ENCODE results near the gene GFER. TPM values are rescaled to one million over a fixed set of nuclear protein-coding genes. Genes with fewer than 3 reads are reported as not detected.
A peak's percentile ranks its signal among the peaks of the same experiment; 100 is the strongest.

Gene GFER
- total RNA-seq, 1 donor: 8.6 TPM

DNA sequence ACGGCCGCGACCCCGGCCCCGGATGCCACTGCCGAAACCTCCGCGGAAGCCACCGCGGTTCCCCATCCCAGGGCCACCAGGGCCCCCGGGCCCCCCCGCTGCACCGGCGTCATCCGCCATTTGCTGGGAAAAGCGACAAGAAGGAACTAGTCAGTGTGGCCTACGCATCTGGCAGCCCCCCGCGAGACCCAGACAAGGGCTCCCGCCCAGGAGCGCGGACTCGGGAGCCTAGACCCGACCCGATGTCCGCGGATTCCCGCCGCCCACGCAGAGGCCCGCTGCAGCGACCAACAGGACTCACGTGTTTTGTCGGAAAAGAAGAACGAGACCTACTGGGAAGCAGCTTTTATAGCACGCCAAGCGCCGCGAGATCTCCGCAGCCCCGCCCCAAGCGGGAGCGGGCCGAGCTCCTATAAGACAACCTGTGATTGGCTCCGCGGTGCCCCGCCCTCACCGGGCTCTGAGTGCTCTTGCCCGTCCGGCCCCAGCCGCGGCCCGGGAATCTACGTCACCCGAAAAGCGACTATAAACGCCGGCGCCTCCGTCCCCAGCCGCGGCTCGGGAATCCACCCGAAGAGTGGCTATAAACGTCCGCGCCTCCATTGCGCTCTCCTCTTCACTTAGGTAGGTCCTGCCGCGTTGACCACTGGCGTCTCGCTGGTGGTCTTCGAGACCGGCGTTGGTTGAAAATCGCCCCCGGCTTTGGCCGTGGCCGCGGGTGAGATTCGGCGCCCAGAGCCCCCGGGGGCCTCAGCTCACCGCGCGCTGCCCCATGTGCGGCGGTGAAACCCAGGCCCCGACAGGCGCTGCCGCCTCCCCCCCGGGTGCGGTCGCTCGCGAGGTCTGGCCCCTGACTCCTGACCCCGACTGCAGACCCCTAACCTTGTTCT lies 19.2 kb upstream of the GFER start, which contains the start of gene RPS2:
Gene RPS2, minus strand, starts transcription at position 321 of the 890 bp plus-strand sequence. Its CDS starts 201 bp downstream, at position 120.
- TF ChIP-seq, protein P1, sequence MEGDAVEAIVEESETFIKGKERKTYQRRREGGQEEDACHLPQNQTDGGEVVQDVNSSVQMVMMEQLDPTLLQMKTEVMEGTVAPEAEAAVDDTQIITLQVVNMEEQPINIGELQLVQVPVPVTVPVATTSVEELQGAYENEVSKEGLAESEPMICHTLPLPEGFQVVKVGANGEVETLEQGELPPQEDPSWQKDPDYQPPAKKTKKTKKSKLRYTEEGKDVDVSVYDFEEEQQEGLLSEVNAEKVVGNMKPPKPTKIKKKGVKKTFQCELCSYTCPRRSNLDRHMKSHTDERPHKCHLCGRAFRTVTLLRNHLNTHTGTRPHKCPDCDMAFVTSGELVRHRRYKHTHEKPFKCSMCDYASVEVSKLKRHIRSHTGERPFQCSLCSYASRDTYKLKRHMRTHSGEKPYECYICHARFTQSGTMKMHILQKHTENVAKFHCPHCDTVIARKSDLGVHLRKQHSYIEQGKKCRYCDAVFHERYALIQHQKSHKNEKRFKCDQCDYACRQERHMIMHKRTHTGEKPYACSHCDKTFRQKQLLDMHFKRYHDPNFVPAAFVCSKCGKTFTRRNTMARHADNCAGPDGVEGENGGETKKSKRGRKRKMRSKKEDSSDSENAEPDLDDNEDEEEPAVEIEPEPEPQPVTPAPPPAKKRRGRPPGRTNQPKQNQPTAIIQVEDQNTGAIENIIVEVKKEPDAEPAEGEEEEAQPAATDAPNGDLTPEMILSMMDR (IDR thresholded peaks at IDR 0.05; ENCODE audit: insufficient read depth, low read length): no peak
- DNase-seq (ENCODE audit: low read depth): peak; percentile 99
- H3K4me3 ChIP-seq (ENCODE audit: low read depth, low read length): peak within 1 kb of the TSS; percentile 92

DNA sequence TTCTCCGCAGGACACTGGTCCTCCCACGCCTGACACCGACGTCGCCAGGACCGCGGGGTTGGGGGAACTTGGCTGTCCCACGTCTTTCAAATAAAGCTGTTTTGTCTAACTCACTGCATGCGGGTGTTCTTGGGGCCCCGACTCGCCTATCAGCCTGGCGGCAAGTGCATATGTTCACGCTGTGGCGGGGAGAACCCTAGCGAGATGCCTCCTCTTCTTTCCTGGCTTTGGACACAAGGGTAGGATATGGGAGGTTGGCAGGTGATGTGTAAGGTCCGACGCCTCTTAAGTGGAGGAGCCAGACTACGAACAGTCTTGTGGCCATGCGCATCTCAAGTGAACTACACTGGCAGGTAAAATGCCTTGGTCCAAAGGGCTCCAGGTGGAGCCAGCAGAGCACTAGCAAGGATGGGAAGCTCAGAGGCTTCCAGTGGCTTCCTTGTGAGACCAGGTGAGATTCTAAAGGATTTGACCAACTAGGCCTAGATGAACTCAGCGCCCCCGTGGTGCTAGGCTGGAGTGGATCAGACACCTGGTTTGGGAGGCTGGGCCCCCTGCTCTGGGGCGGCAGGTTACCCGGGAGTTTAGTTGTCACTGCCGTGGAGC lies 18.5 kb upstream of the GFER start:
- DNase-seq (ENCODE audit: low read depth): no peak
- H3K4me3 ChIP-seq (ENCODE audit: low read depth, low read length): peak overlapping the region; percentile 92
- TF ChIP-seq, protein P1 (IDR thresholded peaks at IDR 0.05; ENCODE audit: insufficient read depth, low read length): no peak

DNA sequence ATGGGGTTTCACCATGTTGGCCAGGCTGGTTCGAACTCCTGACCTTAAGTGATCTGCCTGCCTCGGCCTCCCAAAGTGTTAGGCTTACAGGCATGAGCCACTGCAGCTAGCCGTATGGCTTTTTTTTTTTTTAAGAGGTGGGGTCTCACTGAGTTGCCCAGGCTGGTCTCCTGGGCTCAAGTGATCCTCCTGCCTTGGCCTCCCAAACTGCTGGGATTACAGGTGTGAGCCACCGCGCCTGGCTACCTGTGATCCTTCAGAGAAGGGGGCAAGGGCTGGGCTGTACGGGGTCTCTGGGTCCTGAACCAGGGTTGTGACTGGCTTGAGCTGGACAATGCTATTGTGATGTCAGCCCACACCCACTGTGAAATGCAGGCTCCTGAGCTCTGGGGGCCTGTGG lies 17.5 kb upstream of the GFER start, which contains the start of gene RNF151:
Gene RNF151, plus strand, starts transcription at position 397 of the 400 bp plus-strand sequence. CDS start 26 bp downstream, outside the sequence.
- no peak for DNase-seq (ENCODE audit: low read depth)
- TF ChIP-seq, protein P1 (IDR thresholded peaks at IDR 0.05; ENCODE audit: insufficient read depth, low read length): no peak
- H3K4me3 ChIP-seq (ENCODE audit: low read depth, low read length): peak within 1 kb of the TSS; percentile 92

DNA sequence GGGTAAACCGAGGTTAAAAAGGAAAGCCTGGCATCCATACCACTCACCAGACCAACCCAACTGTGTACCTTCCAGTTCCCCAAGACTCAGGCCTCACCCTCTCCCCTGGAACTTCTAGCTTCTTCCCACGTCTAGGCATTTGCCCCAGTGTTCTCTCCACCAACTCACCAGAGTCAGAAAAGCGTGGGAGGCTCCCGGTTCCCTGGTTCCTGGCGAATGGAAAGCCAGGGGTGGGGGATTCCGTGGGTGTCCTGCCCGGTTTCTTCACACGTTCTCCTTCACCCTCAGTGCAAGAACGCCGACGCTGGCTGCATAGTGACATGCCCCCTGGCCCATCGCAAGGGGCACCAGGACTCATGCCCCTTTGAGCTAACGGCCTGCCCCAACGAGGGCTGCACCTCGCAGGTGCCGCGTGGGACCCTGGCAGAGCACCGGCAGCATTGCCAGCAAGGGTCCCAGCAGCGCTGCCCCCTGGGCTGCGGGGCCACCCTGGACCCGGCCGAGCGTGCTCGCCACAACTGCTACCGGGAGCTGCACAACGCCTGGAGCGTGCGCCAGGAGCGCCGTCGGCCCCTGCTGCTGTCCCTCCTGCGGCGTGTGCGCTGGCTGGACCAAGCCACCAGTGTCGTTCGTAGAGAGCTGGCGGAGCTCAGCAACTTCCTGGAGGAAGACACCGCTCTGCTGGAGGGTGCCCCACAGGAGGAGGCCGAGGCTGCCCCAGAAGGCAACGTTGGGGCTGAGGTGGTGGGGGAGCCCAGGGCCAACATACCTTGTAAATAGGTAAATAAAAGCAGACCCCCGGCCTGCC lies 15.6 kb upstream of the GFER start:
- DNase-seq (ENCODE audit: low read depth): no peak
- no peak overlapping the region for H3K4me3 ChIP-seq (ENCODE audit: low read depth, low read length)
- TF ChIP-seq, protein P1 (IDR thresholded peaks at IDR 0.05; ENCODE audit: insufficient read depth, low read length): no peak

DNA sequence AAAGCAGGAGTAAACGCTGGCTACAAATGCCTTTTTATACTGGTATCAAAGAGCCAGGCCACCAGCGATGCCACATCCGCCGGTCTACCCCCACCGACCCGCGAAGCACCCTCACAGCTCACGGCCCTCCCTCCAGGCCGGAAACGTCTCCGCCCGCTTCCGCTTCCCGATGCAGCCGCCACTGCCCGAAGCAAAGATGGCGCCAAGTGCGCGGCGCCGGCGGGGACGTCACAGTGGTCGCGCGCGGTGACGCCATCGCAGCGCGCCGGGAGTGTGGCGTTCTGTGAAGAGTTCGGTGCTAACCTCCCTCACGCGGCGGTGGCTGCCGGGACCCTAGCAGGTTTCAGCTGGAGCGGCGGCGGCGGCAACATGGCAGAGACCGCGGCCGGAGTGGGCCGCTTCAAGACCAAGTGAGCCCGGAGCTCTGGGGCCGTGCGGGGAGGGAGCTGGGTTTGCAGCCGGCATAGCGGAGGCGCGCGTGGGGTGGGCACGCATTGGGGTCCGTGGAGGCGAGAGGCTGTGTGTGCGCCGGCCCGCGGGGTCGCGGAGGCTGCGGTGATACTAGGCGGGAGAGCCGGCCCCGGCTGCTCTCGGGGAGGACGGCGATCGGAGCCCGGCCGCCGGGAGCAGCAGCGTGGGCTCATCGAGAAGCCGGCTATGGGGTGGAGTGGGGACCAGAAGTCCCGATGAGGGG lies 12.1 kb upstream of the GFER start, which contains the start of gene TBL3:
Gene TBL3, plus strand, starts transcription at position 258 of the 694 bp plus-strand sequence. Its CDS starts 112 bp downstream, at position 370.
- peak; percentile 92 for DNase-seq (ENCODE audit: low read depth)
- TF ChIP-seq, protein P1 (IDR thresholded peaks at IDR 0.05; ENCODE audit: insufficient read depth, low read length): no peak
- peak within 1 kb of the TSS; percentile 86 for H3K4me3 ChIP-seq (ENCODE audit: low read depth, low read length)

DNA sequence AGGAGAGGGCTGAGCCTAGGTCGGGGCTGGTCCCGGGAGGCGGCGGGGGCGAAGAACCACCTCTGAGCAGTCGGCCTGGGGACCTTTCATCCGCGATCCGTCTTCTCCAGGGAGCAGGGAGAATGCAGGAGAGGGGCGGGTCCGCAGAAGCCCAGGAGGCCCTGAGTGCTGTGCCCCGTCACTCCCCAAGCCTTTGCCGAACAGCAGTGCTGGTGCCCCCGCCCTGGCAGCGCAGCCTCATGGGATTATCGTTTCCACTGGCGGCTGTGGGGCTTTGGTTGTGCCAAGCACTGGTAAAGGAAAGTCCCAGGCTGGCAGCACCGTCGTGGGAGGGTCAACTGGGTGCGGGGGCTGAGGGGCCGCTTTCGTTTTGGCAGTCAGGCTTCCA lies 11.5 kb upstream of the GFER start:
- TF ChIP-seq, protein P1 (IDR thresholded peaks at IDR 0.05; ENCODE audit: insufficient read depth, low read length): no peak
- DNase-seq (ENCODE audit: low read depth): no peak
- peak overlapping the region; percentile 86 for H3K4me3 ChIP-seq (ENCODE audit: low read depth, low read length)

All from fibroblast of the aortic adventitia (primary cell).